NCI-H2107 treated with DMSO at 0.1 percent for 48 hours (cell line): Measurements from ENCODE around the gene PCSK5.

Experiments
- DNase-seq: peaks from one replicate; lab custom pipeline; 2025; ENCODE audit not compliant: unreplicated experiment; lab: John Stamatoyannopoulos, UW

PCSK5 gene

DNA sequence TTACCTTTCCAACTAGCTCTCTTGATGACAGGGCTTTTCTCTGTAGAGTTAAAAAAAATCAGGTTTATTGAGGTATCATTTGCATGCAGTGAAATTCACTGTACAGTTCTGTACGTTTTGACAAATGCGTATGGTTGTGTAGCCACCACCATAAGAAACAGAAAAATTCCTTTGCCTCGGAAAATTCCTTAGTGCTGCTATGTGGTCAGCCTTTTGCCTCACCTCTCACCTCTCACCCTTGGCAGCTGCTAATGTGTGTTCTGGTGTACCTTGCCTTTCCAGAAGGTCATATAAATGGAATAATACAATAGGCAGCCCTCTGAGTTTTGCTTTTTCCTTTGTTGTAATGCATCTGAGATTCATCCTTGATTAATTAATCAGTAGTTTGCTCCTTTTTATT lies 28.4 kb downstream of the PCSK5 start:
- DNase-seq, result no peak

DNA sequence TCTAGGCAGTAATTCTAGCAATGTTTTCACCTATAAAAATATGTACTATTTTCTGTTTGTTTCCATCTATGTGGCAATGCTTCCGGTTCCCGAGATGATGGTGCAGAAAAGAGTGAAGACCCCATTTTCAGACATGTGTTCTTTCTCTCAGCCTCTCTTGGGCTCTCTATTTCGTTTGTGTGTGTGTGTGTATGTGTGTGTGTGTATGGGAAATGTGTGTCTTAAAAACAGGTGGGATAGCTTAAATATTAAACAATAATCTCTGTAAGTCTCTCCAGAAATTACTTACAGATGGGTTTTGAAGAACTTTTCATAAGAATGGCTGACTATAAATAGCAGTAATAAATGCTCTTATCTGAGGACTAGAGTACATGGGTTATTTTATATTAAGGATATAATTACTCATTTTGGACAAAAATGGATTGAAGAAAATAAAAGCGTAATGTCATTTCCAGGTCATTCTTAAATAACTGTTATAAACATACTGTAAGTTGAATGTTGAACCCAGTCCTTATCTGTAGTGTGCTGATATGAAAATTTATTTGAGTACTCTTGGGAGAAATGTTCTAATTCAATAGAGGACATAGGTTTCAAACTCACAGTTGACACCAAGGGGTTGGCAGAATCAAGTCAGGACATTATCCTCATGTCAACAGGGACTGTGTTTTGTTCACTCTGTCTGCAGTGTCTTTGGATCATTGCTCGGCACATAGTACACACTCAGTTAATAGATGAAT lies 31.1 kb downstream of the PCSK5 start:
- DNase-seq, result no peak

GRCh38 chr9:75926385-75926784 lies 35.9 kb downstream of the PCSK5 start:
- no peak for DNase-seq

- no peak for DNase-seq
These were observed 36.9 kb downstream of the PCSK5 start for GRCh38 chr9:75927356-75927755.

DNA sequence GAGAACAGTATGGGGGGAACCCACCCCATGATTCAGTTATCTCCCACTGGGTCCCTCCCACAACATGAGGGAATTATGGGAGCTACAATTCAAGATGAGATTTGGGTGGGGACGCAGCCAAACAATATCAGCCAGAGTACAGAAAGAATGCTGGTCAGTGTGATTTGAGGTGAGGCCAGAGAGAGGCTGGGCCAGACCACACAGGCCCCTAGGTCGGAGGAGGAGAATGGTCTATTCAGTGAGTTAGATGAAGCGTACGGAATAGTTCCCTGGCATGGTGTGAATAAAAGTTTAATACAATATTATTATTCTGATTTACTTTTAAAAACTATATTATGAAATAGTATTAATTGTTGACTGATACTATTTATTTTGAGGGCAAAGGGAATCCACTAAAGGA lies 39.7 kb downstream of the PCSK5 start:
- no peak for DNase-seq

DNA sequence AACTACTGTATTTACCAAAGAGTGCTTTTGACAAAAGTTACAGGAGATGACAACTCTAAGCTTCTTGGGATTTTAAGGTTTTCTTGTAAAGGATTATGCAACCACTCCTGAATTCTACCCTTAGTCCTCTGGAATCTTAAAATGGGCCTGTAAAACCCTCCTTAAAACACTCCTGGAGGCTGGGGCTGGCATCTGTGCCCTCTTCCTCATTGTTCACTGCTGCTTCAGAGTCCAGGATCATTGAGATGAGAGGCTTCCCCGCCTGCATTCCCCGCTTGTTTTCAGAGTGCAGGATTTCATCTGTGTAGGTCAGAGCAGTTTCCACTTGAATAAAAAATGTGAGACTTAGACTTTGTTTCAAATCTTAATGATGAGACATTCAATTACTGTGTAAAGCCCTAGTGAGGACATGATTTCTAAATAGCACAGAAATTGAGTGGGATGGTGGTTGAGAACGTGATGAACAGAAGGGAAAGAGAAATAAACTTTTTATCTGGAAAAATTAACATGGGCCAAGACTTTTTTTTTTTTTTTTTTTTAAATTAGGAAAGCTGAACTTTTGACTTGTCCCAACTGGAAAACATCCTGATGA lies 40.4 kb downstream of the PCSK5 start:
- no peak for DNase-seq

DNA sequence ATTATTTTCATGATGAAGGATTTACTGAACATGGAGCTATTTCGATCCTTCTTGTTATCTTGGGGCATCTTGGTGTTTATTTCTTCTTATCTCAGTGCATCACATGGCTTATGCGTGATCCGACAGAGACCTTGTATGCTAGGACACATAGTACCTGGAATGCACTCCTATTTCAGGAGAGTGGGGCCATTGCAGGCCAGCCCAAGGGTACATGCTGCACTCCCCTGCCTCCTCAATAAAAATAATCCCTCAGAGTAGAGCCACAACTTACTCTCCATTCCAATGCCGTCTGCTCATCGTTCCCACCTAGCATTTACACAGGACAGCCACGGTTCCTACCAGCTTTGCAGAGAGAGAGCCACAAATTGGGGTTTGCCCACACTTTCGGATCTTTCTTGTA lies 43.5 kb downstream of the PCSK5 start:
- no peak for DNase-seq

DNA sequence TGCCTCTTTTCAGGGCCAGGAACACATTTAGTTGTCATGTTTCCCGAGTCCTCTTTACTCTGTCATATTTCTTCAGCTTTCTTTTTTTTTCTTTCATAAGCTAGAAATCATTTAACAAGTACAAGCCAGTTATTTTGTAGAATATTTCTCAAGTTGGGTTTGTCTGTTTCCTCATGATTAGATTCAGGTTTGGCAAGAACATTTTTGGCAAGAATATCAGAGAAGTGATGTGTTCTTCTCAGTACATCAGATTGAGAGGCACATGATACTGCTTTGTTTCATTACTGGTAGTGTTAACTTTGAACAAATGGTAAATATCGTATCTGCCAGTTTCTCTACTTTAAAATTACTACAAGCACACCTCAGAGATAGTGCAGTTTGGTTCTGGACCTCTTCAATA lies 45.1 kb downstream of the PCSK5 start:
- no peak for DNase-seq

DNA sequence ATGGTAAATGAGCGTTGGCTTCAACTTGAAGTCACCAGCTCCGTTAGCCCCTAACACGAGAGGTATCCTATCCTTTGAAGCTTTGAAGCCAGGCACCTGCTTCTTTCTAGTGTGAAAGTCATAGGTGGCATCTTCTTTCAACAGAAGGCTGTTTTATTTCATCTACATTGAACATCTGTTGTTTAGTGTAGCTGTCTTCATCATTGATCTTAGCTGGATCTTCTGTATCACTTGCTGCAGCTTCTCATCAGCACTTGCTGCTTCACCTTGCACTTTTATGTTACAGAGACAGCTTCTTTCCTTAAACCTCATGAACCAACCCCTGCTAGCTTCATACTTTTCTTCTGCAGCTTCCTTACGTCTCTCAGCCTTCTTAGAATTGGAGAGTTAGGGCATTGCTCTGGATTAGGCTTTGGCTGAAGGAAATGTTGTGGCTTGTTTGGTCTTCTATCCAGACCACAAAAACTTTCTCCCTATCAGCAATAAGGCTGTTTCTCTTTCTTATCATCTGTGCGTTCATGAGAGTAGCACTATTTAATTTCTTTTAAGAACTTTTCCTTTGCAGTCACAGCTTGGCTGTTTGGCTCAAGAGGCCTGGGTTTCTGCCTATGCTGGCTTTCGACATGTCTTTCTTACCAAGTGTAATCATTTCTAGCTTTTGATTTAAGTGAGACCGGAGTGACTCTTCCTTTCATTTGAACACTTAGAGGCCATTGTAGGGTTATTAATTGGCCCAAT lies 47.2 kb downstream of the PCSK5 start:
- DNase-seq, result no peak

DNA sequence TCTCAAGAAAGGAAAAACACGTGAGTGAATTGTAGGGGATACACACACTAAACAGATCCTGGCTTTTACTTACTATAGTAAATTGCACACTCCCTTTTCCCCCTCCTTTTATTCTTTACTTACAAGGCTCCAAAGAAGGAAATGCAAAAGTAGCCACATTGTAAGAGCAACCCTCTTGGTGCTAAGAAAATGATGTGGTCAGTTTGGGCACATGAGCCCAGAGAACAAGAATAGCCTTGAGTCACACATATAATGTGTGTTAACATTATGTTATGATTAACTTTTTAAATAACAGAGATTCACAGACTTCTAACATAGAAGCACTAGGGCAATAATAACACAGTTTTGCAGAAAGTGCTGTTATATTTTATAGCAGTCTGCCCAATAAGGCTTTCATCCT lies 48.5 kb downstream of the PCSK5 start:
- DNase-seq, result no peak

- no peak for DNase-seq
These were observed 49.2 kb downstream of the PCSK5 start for GRCh38 chr9:75939536-75940111.

GRCh38 chr9:75941066-75941465 lies 50.6 kb downstream of the PCSK5 start:
- no peak for DNase-seq

DNA sequence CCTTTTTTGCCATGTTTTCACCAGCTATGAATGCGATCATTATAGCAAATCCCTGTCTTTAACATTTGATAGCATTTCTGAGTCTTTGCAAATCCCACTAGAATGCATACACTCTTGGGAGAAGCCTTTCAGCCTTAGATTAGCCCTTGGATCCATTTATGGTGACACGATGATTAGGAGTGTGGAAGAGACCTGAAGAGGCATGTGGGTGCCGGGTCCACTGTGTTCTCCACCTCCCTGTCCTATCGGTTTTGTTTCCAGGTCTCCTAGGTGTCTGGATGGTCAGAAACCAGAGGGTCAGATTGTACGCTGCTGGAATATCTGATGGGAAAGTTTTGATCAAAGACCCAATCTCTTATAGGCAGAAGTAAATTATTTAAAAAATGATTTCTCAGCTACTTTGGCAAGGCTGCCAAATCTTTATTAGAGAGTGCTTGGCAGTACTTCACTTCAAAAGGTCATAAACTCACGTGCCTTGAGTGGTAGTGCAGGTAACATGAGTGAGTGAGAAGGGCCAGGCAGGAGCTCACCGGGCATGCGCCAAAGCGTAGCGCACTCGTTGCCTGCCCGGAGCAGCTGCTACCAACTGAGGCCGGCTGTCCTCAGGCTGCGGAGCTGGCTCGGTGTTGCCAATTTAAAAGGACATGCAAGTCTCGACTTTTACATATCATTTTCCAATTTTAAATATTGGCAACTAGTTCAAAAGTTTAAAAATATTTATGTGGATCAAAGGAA lies 51.3 kb downstream of the PCSK5 start:
- no peak for DNase-seq

- DNase-seq, result no peak
These were observed 56.3 kb downstream of the PCSK5 start for GRCh38 chr9:75946766-75947165.

GRCh38 chr9:75947233-75947632 lies 56.8 kb downstream of the PCSK5 start:
- no peak for DNase-seq

GRCh38 chr9:75950998-75951397 lies 60.5 kb downstream of the PCSK5 start:
- no peak for DNase-seq

DNA sequence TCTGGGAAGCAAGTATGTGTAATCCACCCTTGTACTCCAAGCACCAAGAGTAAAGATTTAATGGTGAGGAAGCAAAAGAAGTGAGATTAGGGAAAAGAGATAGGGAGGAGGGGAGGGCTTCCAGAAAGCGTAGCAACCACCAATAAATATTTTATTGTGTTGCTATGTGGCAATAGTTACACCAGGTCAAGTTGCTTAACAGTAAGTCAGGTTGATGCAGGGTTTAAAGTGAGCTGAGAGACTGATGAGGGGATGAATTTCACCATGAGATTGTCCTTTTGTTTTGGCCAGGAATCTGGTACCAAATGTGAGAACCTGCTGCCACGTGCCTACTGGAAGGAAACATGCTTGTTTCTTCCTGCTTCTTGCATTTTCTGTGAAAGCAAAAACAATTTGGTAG lies 62.7 kb downstream of the PCSK5 start:
- DNase-seq, result no peak

DNA sequence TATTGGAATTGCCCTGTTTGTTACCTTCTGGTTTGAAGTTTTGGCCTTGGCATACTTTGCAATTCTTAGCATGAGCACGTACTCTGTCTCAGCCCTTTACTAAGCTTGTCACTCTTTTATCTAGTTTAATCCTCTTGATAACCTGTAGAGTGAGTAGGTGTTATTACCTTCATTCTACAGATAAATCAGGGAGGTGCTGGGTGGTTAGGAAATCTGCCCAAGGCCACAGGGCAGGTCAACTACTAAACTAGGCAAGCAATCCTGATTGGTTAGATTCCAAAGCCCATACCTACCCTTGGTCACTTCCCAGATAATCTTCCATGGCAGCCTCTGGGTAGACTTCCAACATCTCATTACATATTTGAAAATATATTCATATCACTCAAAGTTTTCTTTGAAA lies 65.7 kb downstream of the PCSK5 start:
- DNase-seq, result no peak

DNA sequence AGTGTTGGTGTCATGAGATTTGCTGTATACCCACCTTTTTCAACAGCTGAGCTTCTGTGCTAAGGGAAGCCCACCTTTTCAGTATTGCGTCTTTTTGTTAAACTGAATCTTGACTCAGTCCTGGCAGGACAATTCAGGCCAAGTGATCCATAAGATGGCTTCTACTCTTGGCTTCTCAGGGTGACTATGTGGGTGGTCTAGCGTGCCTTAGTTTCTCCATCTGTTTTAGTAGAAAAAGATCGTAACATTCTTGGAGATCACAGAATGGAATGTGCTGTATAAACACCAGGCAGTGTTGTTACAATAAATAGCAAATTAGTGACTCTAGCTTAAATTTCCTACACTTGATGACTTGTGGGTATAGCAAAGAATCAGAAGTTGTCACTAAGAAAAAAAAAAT lies 66.6 kb downstream of the PCSK5 start:
- no peak for DNase-seq

GRCh38 chr9:75958226-75958625 lies 67.8 kb downstream of the PCSK5 start:
- no peak for DNase-seq

DNA sequence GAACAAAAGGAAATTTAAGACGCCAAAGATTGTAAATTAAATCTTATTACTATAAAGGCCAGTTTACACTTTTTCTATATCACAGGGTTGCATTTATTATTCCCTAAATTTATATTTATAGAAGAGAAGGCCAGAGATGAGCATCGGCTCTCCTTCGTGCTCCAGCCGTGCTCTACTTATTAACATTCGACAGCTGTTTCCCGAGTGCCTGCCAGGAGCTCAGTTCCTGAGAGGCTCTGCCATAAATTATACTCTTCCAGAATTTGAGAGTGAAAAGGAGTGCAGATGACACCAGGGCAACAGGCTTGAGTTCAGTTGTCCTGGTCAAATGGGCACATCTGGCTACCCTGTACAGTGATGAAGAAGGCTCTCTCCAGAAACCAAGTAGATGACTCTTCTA lies 70.1 kb downstream of the PCSK5 start:
- DNase-seq, result no peak
